ENCODE data around the gene ACSL6.

DNA sequence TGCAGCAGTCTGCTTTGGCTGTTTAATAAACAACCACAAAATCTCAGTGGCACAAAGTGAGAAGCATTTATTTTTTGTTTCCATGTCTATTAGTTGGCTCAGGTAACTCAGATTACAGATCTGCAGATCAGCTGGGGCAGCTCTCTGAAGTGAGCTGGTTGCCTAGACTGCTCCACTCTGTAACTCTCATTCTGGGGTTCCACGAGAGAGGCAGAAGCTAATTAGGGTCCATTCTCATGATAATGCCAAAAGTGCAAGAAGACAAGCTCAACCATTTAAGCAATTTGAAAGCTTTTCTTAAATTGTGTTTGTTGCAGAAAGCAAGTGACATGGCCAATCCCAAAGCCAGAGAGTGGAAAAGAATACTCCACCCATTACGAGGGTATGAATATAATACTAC lies 79.2 kb downstream of the ACSL6 start:
- TF ChIP-seq, protein P1, sequence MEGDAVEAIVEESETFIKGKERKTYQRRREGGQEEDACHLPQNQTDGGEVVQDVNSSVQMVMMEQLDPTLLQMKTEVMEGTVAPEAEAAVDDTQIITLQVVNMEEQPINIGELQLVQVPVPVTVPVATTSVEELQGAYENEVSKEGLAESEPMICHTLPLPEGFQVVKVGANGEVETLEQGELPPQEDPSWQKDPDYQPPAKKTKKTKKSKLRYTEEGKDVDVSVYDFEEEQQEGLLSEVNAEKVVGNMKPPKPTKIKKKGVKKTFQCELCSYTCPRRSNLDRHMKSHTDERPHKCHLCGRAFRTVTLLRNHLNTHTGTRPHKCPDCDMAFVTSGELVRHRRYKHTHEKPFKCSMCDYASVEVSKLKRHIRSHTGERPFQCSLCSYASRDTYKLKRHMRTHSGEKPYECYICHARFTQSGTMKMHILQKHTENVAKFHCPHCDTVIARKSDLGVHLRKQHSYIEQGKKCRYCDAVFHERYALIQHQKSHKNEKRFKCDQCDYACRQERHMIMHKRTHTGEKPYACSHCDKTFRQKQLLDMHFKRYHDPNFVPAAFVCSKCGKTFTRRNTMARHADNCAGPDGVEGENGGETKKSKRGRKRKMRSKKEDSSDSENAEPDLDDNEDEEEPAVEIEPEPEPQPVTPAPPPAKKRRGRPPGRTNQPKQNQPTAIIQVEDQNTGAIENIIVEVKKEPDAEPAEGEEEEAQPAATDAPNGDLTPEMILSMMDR (IDR thresholded peaks at IDR 0.05), result no peak
- no peak for TF ChIP-seq EP300 (IDR thresholded peaks at IDR 0.05)
